NCI-H2081 (cell line): ENCODE measurements around the gene ADARB2.

Experiments
- DNase-seq, 2 experiments: peaks; one replicate each; lab custom pipeline; 2025; lab: John Stamatoyannopoulos, UW

The ADARB2 gene

DNA sequence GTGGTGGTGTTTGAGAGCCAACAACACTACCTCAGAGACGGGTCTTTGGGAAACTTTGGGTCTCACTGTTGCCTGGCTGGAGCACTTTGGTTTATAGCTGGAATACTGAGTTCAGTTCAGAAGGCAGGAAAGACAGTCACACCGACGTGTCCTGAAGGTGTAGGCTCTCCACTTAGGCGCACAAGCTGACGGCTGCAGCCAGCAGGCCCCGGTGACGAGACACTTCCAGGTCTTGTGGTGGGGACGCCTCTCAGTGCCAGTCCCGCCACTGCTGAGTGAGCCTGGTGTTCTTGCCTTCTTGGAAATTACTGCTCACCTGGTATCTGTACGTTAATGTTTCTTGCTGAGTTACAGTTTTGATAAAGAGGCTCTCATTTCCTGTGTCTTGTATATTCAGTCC, 607.1 kb downstream of the ADARB2 start:
- DNase-seq, result peak in 1 of 2 experiments; percentile 42

DNA sequence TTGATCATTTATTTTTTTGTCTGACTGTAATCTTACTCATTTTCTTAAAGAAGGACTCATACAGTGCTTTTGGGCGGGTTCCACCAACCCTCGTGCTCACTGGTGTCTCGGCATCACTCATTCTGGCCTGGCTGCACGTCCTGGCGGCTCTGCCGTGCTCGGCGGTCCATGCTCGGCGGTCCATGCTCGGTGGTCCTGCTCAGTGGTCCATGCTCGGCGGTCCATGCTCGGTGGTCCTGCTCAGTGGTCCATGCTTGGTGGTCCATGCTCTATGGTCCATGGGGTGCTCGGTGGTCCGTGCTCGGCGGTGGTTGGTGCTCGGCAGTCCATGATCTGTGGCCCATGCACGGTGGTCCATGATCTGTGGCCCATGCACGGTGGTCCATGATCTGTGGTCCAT, 608.7 kb downstream of the ADARB2 start:
- DNase-seq, result no peak

DNA sequence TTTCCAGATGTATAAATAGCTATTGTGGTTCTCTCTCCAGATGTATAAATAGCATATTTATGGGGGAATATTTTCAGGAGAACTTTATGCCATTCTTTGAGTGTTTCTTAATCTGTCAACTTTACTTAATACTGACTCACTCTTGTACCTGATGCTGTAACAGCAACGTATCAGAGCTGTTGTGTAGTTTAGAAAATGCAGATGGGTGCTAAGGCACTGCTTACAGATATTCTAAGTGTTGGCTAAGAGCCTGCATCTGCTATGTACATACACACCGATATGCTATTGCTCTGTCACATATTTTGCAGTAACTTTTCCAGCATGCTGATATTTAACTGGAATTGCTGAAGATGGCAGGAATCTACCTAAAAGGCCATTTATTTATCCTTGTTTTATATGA, 609.2 kb downstream of the ADARB2 start:
- no peak for DNase-seq

DNA sequence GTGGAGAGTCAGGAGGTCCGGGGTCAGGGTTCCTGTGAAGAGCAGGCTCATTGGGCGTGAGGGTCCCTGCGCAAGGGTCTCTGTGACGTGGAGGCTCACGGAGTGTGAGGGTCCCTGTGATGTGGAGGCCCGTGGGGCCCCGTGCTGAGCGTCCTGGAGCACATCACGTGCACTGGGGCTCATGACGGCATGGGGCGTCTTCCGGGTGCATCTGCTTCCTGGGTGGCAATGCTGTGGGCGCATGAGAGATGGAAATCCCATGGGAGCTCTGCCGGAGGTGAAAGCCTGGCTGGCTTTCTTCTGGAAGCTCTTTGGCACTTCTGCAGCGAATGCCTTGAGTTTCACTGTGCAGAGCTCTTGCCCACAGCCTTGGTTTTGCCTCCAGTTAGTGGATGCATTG, 609.7 kb downstream of the ADARB2 start:
- DNase-seq, result no peak
